ACC112 (cell line): Measurements from ENCODE around the gene NRARP.

Source experiments
- H2AFZ ChIP-seq: fragments of 200-600 bp; sonication (generic); one replicate; pipeline ENCODE4 v1.6.0; 2017; ENCODE audit warnings: antibody characterized with exemption, low read length; ENCODE audit not compliant: unreplicated experiment
- H3K27ac ChIP-seq: fragments of 200-600 bp; sonication (generic); 2 replicates; pipeline ENCODE4 v1.5.1; 2014; ENCODE audit warnings: low read depth, mild to moderate bottlenecking, antibody characterized with exemption, low read length, moderate library complexity
- H3K27me3 ChIP-seq: fragments of 200-600 bp; sonication (generic); 2 replicates; pipeline ENCODE4 v1.6.1; 2014; ENCODE audit warnings: mild to moderate bottlenecking, antibody characterized with exemption, low read length, moderate library complexity, mixed read lengths; ENCODE audit not compliant: insufficient read depth
- H3K36me3 ChIP-seq: fragments of 200-600 bp; sonication (generic); 2 replicates; pipeline ENCODE4 v1.6.1; 2016; ENCODE audit warnings: mild to moderate bottlenecking, antibody characterized with exemption, low read length, moderate library complexity, mixed read lengths; ENCODE audit not compliant: insufficient read depth
- H3K4me1 ChIP-seq: fragments of 200-600 bp; sonication (generic); one replicate; pipeline ENCODE4 v1.6.1; 2016; ENCODE audit warnings: low read length, mixed read lengths; ENCODE audit not compliant: insufficient read depth, unreplicated experiment, control insufficient read depth
- H3K4me3 ChIP-seq: fragments of 200-600 bp; sonication (generic); 2 replicates; pipeline ENCODE4 v1.5.1; 2014; ENCODE audit warnings: mild to moderate bottlenecking, low read depth, low read length
- H3K79me2 ChIP-seq: fragments of 200-600 bp; sonication (generic); one replicate; pipeline ENCODE4 v1.6.0; 2016; ENCODE audit warnings: low read length; ENCODE audit not compliant: control insufficient read depth, unreplicated experiment, insufficient read depth

Gene NRARP

GRCh38 chr9:137272241-137273094, 29.6 kb downstream of the NRARP start:
- Histone ChIP-seq H3K4me3 (no peak overlapping the region), H3K79me2 (peaks cover 5% of the 10 kb centered on the region), H3K27ac (no peak overlapping the region), H3K36me3 (peaks cover 13% of the 10 kb centered on the region; the same call in 1 of the 2 replicates), H3K27me3 (no peaks in the 10 kb centered on the region), H2AFZ (no peak overlapping the region), H3K4me1 (peaks cover 36% of the 10 kb centered on the region)

- Histone ChIP-seq H3K4me3 (no peak overlapping the region), H3K4me1 (peaks cover 29% of the 10 kb centered on the region), H3K36me3 (peaks cover 13% of the 10 kb centered on the region; the same call in 1 of the 2 replicates), H3K27ac (no peak overlapping the region), H2AFZ (no peak overlapping the region), H3K79me2 (peaks cover 5% of the 10 kb centered on the region), H3K27me3 (no peaks in the 10 kb centered on the region)
Observed at GRCh38 chr9:137271696-137272076, 30.4 kb downstream of the NRARP start.

DNA sequence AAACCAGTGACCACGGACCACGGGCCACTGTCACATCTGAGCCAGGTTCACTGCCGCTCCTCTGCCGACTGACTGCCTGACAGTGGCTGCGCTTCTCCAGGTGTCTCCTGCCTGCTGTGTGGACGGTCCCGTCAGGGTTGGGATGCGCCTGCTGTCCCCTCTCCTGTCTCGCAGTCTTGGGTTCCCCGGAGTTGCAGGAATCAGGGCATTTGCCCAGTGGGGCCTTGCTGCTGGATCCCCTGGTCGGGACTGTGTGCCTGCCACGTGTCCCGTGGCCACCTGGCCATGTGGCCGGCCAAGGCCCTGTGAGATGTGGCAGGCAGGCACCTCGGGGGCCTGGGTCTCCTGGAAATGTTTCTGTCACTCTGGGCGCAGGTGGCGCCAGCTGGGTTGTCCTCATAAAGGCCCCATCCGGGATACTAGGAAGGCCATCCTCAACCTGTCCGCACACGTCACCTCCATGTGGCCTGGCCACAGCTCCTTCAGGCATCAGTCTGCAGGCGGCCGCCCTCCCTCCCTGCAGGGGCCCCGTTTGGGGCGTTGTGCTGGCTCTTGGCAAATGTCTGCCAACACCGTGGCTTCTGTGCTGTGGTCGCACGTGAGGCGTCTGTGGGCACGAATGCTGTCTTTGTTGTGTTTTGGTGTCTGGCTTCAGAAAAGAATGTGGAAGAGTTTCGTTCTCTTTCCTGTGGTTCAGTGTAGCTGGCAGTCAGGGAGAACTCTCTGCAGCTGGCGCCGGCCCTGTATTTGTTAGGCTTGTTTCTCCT, 31.0 kb downstream of the NRARP start:
- Histone ChIP-seq H3K27ac (no peak overlapping the region), H3K79me2 (peaks cover 5% of the 10 kb centered on the region), H3K4me3 (no peak overlapping the region), H3K4me1 (peaks cover 23% of the 10 kb centered on the region), H3K36me3 (peaks cover 13% of the 10 kb centered on the region; the same call in 1 of the 2 replicates), H3K27me3 (no peaks in the 10 kb centered on the region), H2AFZ (no peak overlapping the region)

DNA sequence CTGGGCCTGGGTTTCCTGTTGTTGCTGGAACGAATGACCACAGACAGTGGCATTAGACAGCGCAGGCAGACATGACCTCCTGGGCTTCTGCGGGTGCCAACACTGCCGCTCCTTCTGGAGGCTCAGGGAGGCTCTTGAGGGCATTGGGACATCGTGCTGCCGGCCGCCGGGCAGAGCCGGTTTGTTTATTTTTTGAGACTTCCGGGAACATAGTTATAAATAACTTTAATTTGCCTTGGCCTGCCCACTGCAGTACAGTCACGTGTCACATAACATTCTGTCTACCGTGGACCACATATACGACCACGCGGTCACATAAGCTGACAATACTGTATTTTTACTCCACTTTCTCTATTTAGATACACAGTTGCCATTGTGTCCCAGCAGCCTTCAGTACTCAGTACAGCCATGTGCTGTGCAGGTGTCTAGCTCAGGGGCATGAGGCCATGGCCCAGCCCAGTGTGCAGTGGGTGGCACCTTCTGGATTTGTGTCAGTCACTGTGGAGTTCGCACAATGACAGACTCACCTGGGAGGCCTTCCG, 32.8 kb downstream of the NRARP start:
- no peak overlapping the region for H3K4me3 ChIP-seq
- peaks cover 17% of the 10 kb centered on the region; the same call in 1 of the 2 replicates for H3K36me3 ChIP-seq
- H3K27ac ChIP-seq: no peak overlapping the region
- H3K79me2 ChIP-seq: peaks cover 5% of the 10 kb centered on the region
- H3K27me3 ChIP-seq: no peaks in the 10 kb centered on the region
- H3K4me1 ChIP-seq: peaks cover 15% of the 10 kb centered on the region
- H2AFZ ChIP-seq: no peak overlapping the region

DNA sequence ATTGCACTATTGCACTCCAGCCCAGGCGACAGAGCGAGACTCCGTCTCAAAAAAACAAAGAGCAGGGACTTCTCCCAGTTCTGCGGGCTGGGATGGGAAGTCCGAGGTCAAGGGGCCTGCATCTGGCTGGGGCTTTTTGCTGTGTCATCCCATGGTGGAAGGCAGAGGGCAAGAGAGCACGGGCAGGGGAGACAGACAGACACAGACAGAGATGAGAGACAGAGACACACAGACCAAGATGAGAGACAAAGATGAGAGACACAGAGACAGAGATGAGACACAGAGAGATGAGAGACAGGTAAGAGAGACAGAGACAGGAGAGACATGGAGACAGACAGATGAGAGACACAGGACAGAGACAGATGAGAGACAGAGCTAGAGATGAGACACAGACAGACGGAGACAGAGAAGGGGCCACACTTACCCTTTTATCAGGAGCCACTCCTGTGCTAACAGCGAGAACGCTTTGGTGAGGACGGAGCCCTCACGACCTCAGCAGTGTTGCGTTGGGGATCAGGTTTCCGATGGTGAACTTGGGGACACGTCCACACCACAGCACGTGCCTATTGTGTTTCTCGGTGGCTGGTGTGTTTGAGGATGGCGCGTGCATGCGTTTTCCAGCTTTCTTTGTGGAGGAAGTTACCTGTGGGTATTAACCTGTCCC, 33.4 kb downstream of the NRARP start:
- Histone ChIP-seq H3K36me3 (peaks cover 19% of the 10 kb centered on the region; the same call in 1 of the 2 replicates), H3K27ac (peak overlapping the region; percentile 47), H3K4me3 (no peak overlapping the region), H2AFZ (no peak overlapping the region), H3K79me2 (peaks cover 5% of the 10 kb centered on the region), H3K4me1 (peaks cover 15% of the 10 kb centered on the region), H3K27me3 (no peaks in the 10 kb centered on the region)

GRCh38 chr9:137267933-137268355, 34.1 kb downstream of the NRARP start:
- H3K36me3 ChIP-seq: peaks cover 17% of the 10 kb centered on the region; the same call in 1 of the 2 replicates
- no peak overlapping the region for H3K4me3 ChIP-seq
- peaks cover 15% of the 10 kb centered on the region for H3K4me1 ChIP-seq
- H3K79me2 ChIP-seq: peaks cover 5% of the 10 kb centered on the region
- peak overlapping the region; percentile 47; the same call in 1 of the 2 replicates for H3K27ac ChIP-seq
- no peak overlapping the region for H2AFZ ChIP-seq
- H3K27me3 ChIP-seq: no peaks in the 10 kb centered on the region

- H3K27ac ChIP-seq: no peak overlapping the region
- peaks cover 5% of the 10 kb centered on the region for H3K79me2 ChIP-seq
- H3K36me3 ChIP-seq: peaks cover 17% of the 10 kb centered on the region; the same call in 1 of the 2 replicates
- no peak overlapping the region for H3K4me3 ChIP-seq
- H3K4me1 ChIP-seq: peaks cover 15% of the 10 kb centered on the region
- no peak overlapping the region for H2AFZ ChIP-seq
- H3K27me3 ChIP-seq: no peaks in the 10 kb centered on the region
Observed at GRCh38 chr9:137266585-137267453, 35.3 kb downstream of the NRARP start.

GRCh38 chr9:137266162-137266527, 35.9 kb downstream of the NRARP start:
- Histone ChIP-seq H3K79me2 (peaks cover 5% of the 10 kb centered on the region), H3K4me1 (peaks cover 15% of the 10 kb centered on the region), H2AFZ (no peak overlapping the region), H3K36me3 (peaks cover 17% of the 10 kb centered on the region; the same call in 1 of the 2 replicates), H3K4me3 (no peak overlapping the region), H3K27me3 (no peaks in the 10 kb centered on the region), H3K27ac (no peak overlapping the region)

- Histone ChIP-seq H3K36me3 (peaks cover 17% of the 10 kb centered on the region; the same call in 1 of the 2 replicates), H3K4me3 (no peak overlapping the region), H3K79me2 (peaks cover 5% of the 10 kb centered on the region), H3K27me3 (no peaks in the 10 kb centered on the region), H3K4me1 (peaks cover 15% of the 10 kb centered on the region), H2AFZ (no peak overlapping the region), H3K27ac (no peak overlapping the region)
Observed at GRCh38 chr9:137265496-137266161, 36.4 kb downstream of the NRARP start.
